ENCODE results near the gene PFN4. TPM values are rescaled to one million over a fixed set of nuclear protein-coding genes. Genes with fewer than 3 reads are reported as not detected.

Gene PFN4
- total RNA-seq, 3 donors from 2014 or later: not detected

GRCh38 chr2:24065341-24065740 is 57.8 kb downstream of the PFN4 start:
- Histone ChIP-seq H3K4me1 (ENCODE audit: low read depth) (no peaks in the 10 kb centered on the region), H3K4me3 (no peak overlapping the region), H3K9me3 (no peaks in the 10 kb centered on the region), H3K36me3 (ENCODE audit: low read depth) (no peaks in the 10 kb centered on the region)
- DNase-seq: no peak
- TF ChIP-seq CTCF (IDR thresholded peaks at IDR 0.05): no peak
- intact Hi-C loops (cut with DNase I, micrococcal nuclease): no loop called here
- ATAC-seq: no peak

Other genes starting within 250 kb of the PFN4 start
- 10 to 100 TPM; 25.8 to 38.5 (median 27.9) TPM for gene ATAD2B, start 196.2 kb downstream of the PFN4 start, total RNA-seq
- 10 to 100 TPM; 12.9 to 23.9 (median 13.1) TPM for gene UBXN2A, start 182.9 kb downstream of the PFN4 start, total RNA-seq
- gene MFSD2B, start 113.2 kb downstream of the PFN4 start, total RNA-seq: under 1 TPM; 0.19 to 0.89 (median 0.20) TPM
- 10 to 100 TPM in 1 of 3 donors, 1 to 10 TPM in 2; 3.3 to 12.7 (median 4.6) TPM for gene WDCP, start 75.9 kb downstream of the PFN4 start, total RNA-seq
- 10 to 100 TPM in 1 of 3 donors, 1 to 10 TPM in 2; 7.2 to 14.7 (median 8.2) TPM for gene FKBP1B, start 73.6 kb downstream of the PFN4 start, total RNA-seq
- 10 to 100 TPM; 75.1 to 90.1 (median 76.1) TPM for gene SF3B6, start 47.0 kb downstream of the PFN4 start, total RNA-seq
- 100 to 1,000 TPM in 1 of 3 donors, 10 to 100 TPM in 2; 66.9 to 121 (median 96.7) TPM for gene TP53I3, start 38.5 kb downstream of the PFN4 start, total RNA-seq
- gene FAM228B, start 135 bp upstream of the PFN4 start, total RNA-seq: 10 to 100 TPM in 1 of 3 donors, 1 to 10 TPM in 2; 4.8 to 36.6 (median 7.8) TPM
- 1 to 10 TPM in 1 of 3 donors, not detected in 2; 3.3 TPM for gene FAM228A, start 51.7 kb upstream of the PFN4 start, total RNA-seq
- 10 to 100 TPM; 48.4 to 82.8 (median 54.0) TPM for gene ITSN2, start 237.2 kb upstream of the PFN4 start, total RNA-seq

Measured in mucosa of descending colon (tissue), 3 donors.